Muscle layer of colon (tissue), 2 donors: Measurements from ENCODE around the gene KLF16.

Experiments used
- H3K27ac ChIP-seq: one replicate; pipeline ENCODE4 v1.7.0; 2013; ENCODE audit warnings: low read depth, mild to moderate bottlenecking, low read length, moderate library complexity
- H3K27me3 ChIP-seq, 2 donors: one replicate each; pipeline ENCODE4 v1.7.0; 2013; ENCODE audit warnings: low read length in 2 of 2, mild to moderate bottlenecking in 2 of 2; ENCODE audit not compliant: insufficient read depth in 2 of 2, control insufficient read depth in 1 of 2
- H3K36me3 ChIP-seq: one replicate; pipeline ENCODE4 v1.7.0; 2013; ENCODE audit warnings: mild to moderate bottlenecking, low read length; ENCODE audit not compliant: insufficient read depth
- H3K4me1 ChIP-seq: one replicate; pipeline ENCODE4 v1.7.0; 2013; ENCODE audit warnings: mild to moderate bottlenecking, low read length; ENCODE audit not compliant: insufficient read depth
- H3K4me3 ChIP-seq, 2 donors: one replicate each; pipeline ENCODE4 v1.7.0; 2013; ENCODE audit warnings: low read length in 2 of 2, low read depth in 1 of 2, mild to moderate bottlenecking in 1 of 2, moderate library complexity in 1 of 2
- H3K9ac ChIP-seq: one replicate; pipeline ENCODE4 v1.7.0; 2013; ENCODE audit warnings: low read length
- H3K9me3 ChIP-seq: one replicate; pipeline ENCODE4 v1.7.0; 2013; ENCODE audit warnings: mild to moderate bottlenecking, low read length
- donor health status: abdominal sarcoma.
- donor health status: Adenocarcinoma of cecum.

The KLF16 gene

GRCh38 chr19:1856698-1857603 is 6.4 kb downstream of the KLF16 start:
- Histone ChIP-seq H3K4me3 (peak overlapping the region in 1 of 2 donors; percentile 43), H3K4me1 (peaks cover 50% of the 10 kb centered on the region), H3K27ac (peak overlapping the region; percentile 21), H3K9ac (peak overlapping the region; percentile 21), H3K27me3 (peaks cover 14 to 67% of the 10 kb centered on the region in 2 donors), H3K36me3 (no peaks in the 10 kb centered on the region), H3K9me3 (no peaks in the 10 kb centered on the region)

- H3K4me3 ChIP-seq, result peak overlapping the region in 1 of 2 donors; percentile 43
- peaks cover 13 to 67% of the 10 kb centered on the region in 2 donors for H3K27me3 ChIP-seq
- H3K9me3 ChIP-seq, result no peaks in the 10 kb centered on the region
- peaks cover 44% of the 10 kb centered on the region for H3K4me1 ChIP-seq
- no peaks in the 10 kb centered on the region for H3K36me3 ChIP-seq
- H3K9ac ChIP-seq, result peak overlapping the region; percentile 21
- H3K27ac ChIP-seq, result peak overlapping the region; percentile 21
These were observed 7.1 kb downstream of the KLF16 start for GRCh38 chr19:1856345-1856697.

GRCh38 chr19:1855828-1856255 is 7.5 kb downstream of the KLF16 start:
- Histone ChIP-seq H3K4me1 (peaks cover 41% of the 10 kb centered on the region), H3K27ac (peak overlapping the region; percentile 51), H3K9me3 (no peaks in the 10 kb centered on the region), H3K9ac (no peak overlapping the region), H3K36me3 (no peaks in the 10 kb centered on the region), H3K27me3 (peaks cover 8 to 70% of the 10 kb centered on the region in 2 donors), H3K4me3 (peak overlapping the region in 1 of 2 donors; percentile 43)

- H3K9me3 ChIP-seq, result no peaks in the 10 kb centered on the region
- peaks cover 35% of the 10 kb centered on the region for H3K4me1 ChIP-seq
- peaks cover 2 to 64% of the 10 kb centered on the region in 2 donors for H3K27me3 ChIP-seq
- H3K27ac ChIP-seq, result peak overlapping the region; percentile 51
- H3K36me3 ChIP-seq, result no peaks in the 10 kb centered on the region
- H3K9ac ChIP-seq, result no peak overlapping the region
- peak overlapping the region in 1 of 2 donors; percentile 43 for H3K4me3 ChIP-seq
These were observed 8.1 kb downstream of the KLF16 start for GRCh38 chr19:1855040-1855827.

- Histone ChIP-seq H3K27ac (no peak overlapping the region), H3K4me3 (no peak overlapping the region), H3K9me3 (no peaks in the 10 kb centered on the region), H3K27me3 (peaks cover 0 to 57% of the 10 kb centered on the region in 2 donors), H3K9ac (no peak overlapping the region), H3K4me1 (peaks cover 33% of the 10 kb centered on the region), H3K36me3 (no peaks in the 10 kb centered on the region)
These were observed 8.8 kb downstream of the KLF16 start for GRCh38 chr19:1854542-1855039.

GRCh38 chr19:1854039-1854541 is 9.3 kb downstream of the KLF16 start:
- H3K36me3 ChIP-seq, result no peaks in the 10 kb centered on the region
- H3K27ac ChIP-seq, result no peak overlapping the region
- no peak overlapping the region for H3K9ac ChIP-seq
- no peak overlapping the region for H3K4me3 ChIP-seq
- H3K4me1 ChIP-seq, result peaks cover 33% of the 10 kb centered on the region
- no peaks in the 10 kb centered on the region for H3K9me3 ChIP-seq
- peaks cover 0 to 55% of the 10 kb centered on the region in 2 donors for H3K27me3 ChIP-seq

- Histone ChIP-seq H3K9ac (no peak overlapping the region), H3K4me1 (peaks cover 33% of the 10 kb centered on the region), H3K27me3 (peaks cover 0 to 50% of the 10 kb centered on the region in 2 donors), H3K4me3 (no peak overlapping the region), H3K9me3 (no peaks in the 10 kb centered on the region), H3K27ac (no peak overlapping the region), H3K36me3 (no peaks in the 10 kb centered on the region)
These were observed 9.9 kb downstream of the KLF16 start for GRCh38 chr19:1853295-1854038.

- peaks cover 27% of the 10 kb centered on the region for H3K4me1 ChIP-seq
- H3K27me3 ChIP-seq, result peaks cover 0 to 42% of the 10 kb centered on the region in 2 donors
- H3K9ac ChIP-seq, result no peak overlapping the region
- no peaks in the 10 kb centered on the region for H3K9me3 ChIP-seq
- no peak overlapping the region for H3K27ac ChIP-seq
- H3K4me3 ChIP-seq, result no peak overlapping the region
- H3K36me3 ChIP-seq, result no peaks in the 10 kb centered on the region
These were observed 10.7 kb downstream of the KLF16 start for GRCh38 chr19:1852581-1853128.

GRCh38 chr19:1851654-1852580 is 11.5 kb downstream of the KLF16 start:
- no peak overlapping the region for H3K9ac ChIP-seq
- H3K9me3 ChIP-seq, result no peaks in the 10 kb centered on the region
- peaks cover 29% of the 10 kb centered on the region for H3K4me1 ChIP-seq
- H3K27me3 ChIP-seq, result peaks cover 0 to 35% of the 10 kb centered on the region in 2 donors
- H3K36me3 ChIP-seq, result no peaks in the 10 kb centered on the region
- H3K27ac ChIP-seq, result no peak overlapping the region
- H3K4me3 ChIP-seq, result no peak overlapping the region
